NT2/D1 (cell line): ENCODE results near the gene NBAS.

Experiments
- DNase-seq: peaks from one replicate; pipeline ENCODE4 v3.0.0-alpha.2; 2011; ENCODE audit warnings: low read depth, low spot score
- H3K27me3 ChIP-seq: 2 replicates; pipeline ENCODE4 v1.6.0; 2011; ENCODE audit warnings: mild to moderate bottlenecking; ENCODE audit not compliant: insufficient read length, insufficient read depth
- H3K36me3 ChIP-seq: 2 replicates; pipeline ENCODE4 v1.6.1; 2011; ENCODE audit warnings: mild to moderate bottlenecking, low read length, mixed read lengths; ENCODE audit not compliant: insufficient read depth, insufficient read length
- H3K4me1 ChIP-seq: 2 replicates; pipeline ENCODE4 v1.5.1; 2011; ENCODE audit not compliant: insufficient read depth, insufficient read length
- H3K4me3 ChIP-seq: 2 replicates; pipeline ENCODE4 v1.5.1; 2011; ENCODE audit warnings: low read depth; ENCODE audit not compliant: insufficient read length
- H3K9ac ChIP-seq: 2 replicates; pipeline ENCODE4 v1.6.0; 2011; ENCODE audit warnings: low read depth; ENCODE audit not compliant: insufficient read length
- H3K9me3 ChIP-seq: 2 replicates; pipeline ENCODE4 v1.5.1; 2011; ENCODE audit warnings: mild to moderate bottlenecking, low read length; ENCODE audit not compliant: insufficient read depth
- SUZ12 ChIP-seq: IDR thresholded peaks from 2 replicates; pipeline ENCODE4 v1.6.1; 2011; ENCODE audit not compliant: insufficient read length, insufficient read depth; ENCODE audit errors: extremely low read depth
- YY1 ChIP-seq: IDR thresholded peaks from 2 replicates; pipeline ENCODE4 v1.6.1; 2011; ENCODE audit not compliant: insufficient read length, insufficient read depth
- ZNF274 ChIP-seq: IDR thresholded peaks from 2 replicates; pipeline ENCODE4 v1.6.1; 2011; ENCODE audit warnings: mild to moderate bottlenecking, low read depth, low read length

NBAS gene

DNA sequence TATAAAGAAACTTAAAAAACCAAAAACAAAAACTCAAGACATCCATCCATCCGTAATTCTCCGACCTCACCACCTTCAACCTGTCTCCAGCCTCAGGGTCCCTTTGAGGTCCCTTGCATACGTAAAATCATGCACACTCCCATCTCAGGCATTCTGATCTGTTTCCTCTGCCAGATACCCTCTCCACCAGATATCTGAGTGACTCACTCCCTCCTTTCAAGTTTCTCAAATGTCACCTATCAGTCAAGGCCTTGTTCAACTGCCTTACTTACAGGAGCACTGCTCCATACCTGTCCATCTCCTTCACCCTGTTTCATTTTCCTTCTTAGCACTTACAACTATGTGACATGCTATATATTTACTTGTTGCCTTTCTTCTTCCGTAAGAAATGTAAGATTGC, 369.3 kb downstream of the NBAS start:
- no peak for TF ChIP-seq SUZ12
- no peak for TF ChIP-seq ZNF274
- TF ChIP-seq YY1 = no peak
- Histone ChIP-seq H3K9ac (no peak overlapping the region), H3K4me3 (no peak overlapping the region), H3K36me3 (no peaks in the 10 kb centered on the region), H3K9me3 (no peaks in the 10 kb centered on the region), H3K4me1 (no peaks in the 10 kb centered on the region), H3K27me3 (no peaks in the 10 kb centered on the region)
- DNase-seq = no peak

GRCh38 chr2:15189216-15189615, 371.9 kb downstream of the NBAS start:
- H3K4me3 ChIP-seq = no peak overlapping the region
- no peaks in the 10 kb centered on the region for H3K9me3 ChIP-seq
- H3K9ac ChIP-seq = no peak overlapping the region
- no peaks in the 10 kb centered on the region for H3K36me3 ChIP-seq
- TF ChIP-seq SUZ12 (no peak), ZNF274 (no peak), YY1 (no peak)
- H3K4me1 ChIP-seq = no peaks in the 10 kb centered on the region
- DNase-seq = no peak
- H3K27me3 ChIP-seq = no peaks in the 10 kb centered on the region

DNA sequence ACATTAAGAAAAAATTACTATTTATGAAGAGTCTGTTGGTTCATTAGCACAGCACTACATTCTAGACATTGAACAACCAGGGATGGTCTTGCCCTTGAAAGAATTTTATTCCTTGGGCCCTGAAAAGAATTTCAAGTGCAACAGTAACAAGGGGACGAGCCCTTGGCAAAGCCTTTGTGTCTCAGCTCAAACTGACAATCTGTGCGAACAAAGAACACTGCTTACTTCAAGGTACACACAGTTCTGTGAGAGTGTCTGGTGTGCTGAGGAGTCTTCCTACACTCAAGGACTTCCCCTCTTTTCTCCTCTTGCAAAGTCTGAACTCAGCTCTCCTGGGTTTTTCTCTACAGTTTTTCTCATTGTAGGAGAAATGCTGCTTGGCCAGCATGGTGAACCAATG, 373.4 kb downstream of the NBAS start:
- TF ChIP-seq YY1 (no peak), ZNF274 (no peak), SUZ12 (no peak)
- H3K4me1 ChIP-seq = no peaks in the 10 kb centered on the region
- no peak overlapping the region for H3K9ac ChIP-seq
- H3K4me3 ChIP-seq = no peak overlapping the region
- DNase-seq = no peak
- H3K9me3 ChIP-seq = no peaks in the 10 kb centered on the region
- H3K36me3 ChIP-seq = no peaks in the 10 kb centered on the region
- H3K27me3 ChIP-seq = no peaks in the 10 kb centered on the region

GRCh38 chr2:15186118-15186517, 375.0 kb downstream of the NBAS start:
- no peaks in the 10 kb centered on the region for H3K9me3 ChIP-seq
- no peak overlapping the region for H3K9ac ChIP-seq
- peaks cover 4% of the 10 kb centered on the region for H3K36me3 ChIP-seq
- no peak overlapping the region for H3K4me3 ChIP-seq
- H3K27me3 ChIP-seq = no peaks in the 10 kb centered on the region
- H3K4me1 ChIP-seq = no peaks in the 10 kb centered on the region
- DNase-seq = no peak
- TF ChIP-seq ZNF274 = no peak
- no peak for TF ChIP-seq SUZ12

GRCh38 chr2:15184491-15184890, 376.6 kb downstream of the NBAS start:
- no peak for DNase-seq
- H3K36me3 ChIP-seq = peaks cover 4% of the 10 kb centered on the region

GRCh38 chr2:15182275-15182674, 378.9 kb downstream of the NBAS start:
- Histone ChIP-seq H3K36me3 (peaks cover 4% of the 10 kb centered on the region), H3K9me3 (no peaks in the 10 kb centered on the region), H3K4me1 (no peaks in the 10 kb centered on the region), H3K9ac (no peak overlapping the region), H3K27me3 (no peaks in the 10 kb centered on the region), H3K4me3 (no peak overlapping the region)
- no peak for TF ChIP-seq ZNF274
- TF ChIP-seq YY1 = no peak
- no peak for TF ChIP-seq SUZ12
- no peak for DNase-seq

More at GRCh38 chr2:15184491-15184890, 376.6 kb downstream of the NBAS start:
- Histone ChIP-seq H3K27me3 (no peaks in the 10 kb centered on the region), H3K9ac (no peak overlapping the region), H3K4me1 (no peaks in the 10 kb centered on the region), H3K4me3 (no peak overlapping the region), H3K9me3 (no peaks in the 10 kb centered on the region)
- no peak for TF ChIP-seq YY1
- TF ChIP-seq SUZ12 = no peak
- no peak for TF ChIP-seq ZNF274

DNA sequence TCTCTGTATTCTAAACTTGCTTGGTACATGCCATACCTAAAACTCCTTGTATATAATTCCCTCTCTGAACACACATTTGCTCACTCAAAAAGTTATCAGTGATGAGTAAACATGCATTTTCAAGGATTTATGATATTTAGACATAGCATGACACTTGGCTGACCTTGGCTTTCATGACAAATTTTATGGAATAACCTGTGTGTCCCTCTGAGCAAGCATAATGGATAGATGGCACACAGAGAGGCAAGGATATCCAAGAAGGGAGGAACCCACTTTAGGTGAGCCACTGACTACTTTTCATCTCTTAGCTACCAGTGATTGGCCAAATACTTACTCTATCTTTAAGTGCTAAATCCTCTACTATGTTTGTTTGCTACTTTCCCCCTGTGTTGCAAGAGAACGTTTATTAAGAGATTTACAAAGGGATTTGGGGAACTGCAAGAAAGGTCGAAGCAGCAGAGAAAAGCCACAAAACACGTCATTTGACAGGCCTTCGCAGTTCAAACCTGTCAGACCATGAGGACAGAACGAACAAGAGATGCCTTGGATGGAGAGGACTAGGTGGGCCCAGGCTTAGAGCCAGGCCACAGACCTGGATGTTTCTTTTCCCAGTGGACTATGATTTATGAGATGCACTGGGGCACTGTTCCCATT, 379.9 kb downstream of the NBAS start:
- no peaks in the 10 kb centered on the region for H3K9me3 ChIP-seq
- no peak for TF ChIP-seq ZNF274
- TF ChIP-seq SUZ12 = no peak
- no peak for TF ChIP-seq YY1

More for the DNA sequence above, 379.9 kb downstream of the NBAS start:
- DNase-seq = no peak
- no peak overlapping the region for H3K4me3 ChIP-seq
- peaks cover 4% of the 10 kb centered on the region for H3K36me3 ChIP-seq
- no peaks in the 10 kb centered on the region for H3K4me1 ChIP-seq
- H3K9ac ChIP-seq = no peak overlapping the region
- no peaks in the 10 kb centered on the region for H3K27me3 ChIP-seq
